ENCODE measurements around the gene RPGRIP1. TPM values are rescaled to one million over a fixed set of nuclear protein-coding genes. Genes with fewer than 3 reads are reported as not detected.

The RPGRIP1 gene
- 32.9 TPM for total RNA-seq

DNA sequence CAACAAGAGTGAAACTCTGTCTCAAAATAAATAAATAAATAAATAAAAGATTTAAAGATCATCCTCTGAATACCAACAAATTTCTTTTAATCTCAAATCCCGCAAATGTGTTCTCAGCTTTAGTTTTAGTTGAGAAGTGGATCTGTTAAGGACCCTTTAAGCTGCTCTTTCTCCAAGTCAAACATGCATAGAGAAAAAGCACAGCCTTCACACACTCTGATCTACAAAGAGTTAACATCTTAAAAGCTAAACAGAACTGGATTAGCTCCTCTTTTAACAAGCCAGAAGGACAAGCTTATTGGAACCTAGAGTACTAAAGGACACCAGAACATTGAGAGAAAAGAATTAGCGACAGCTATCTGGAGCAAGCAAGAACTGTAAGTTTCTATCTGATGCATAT is at the start of gene RPGRIP1:
TSS of gene RPGRIP1 (plus strand) at position 301 of the 400 bp plus-strand sequence. CDS start 7,894 bp downstream, outside the sequence.

DNA sequence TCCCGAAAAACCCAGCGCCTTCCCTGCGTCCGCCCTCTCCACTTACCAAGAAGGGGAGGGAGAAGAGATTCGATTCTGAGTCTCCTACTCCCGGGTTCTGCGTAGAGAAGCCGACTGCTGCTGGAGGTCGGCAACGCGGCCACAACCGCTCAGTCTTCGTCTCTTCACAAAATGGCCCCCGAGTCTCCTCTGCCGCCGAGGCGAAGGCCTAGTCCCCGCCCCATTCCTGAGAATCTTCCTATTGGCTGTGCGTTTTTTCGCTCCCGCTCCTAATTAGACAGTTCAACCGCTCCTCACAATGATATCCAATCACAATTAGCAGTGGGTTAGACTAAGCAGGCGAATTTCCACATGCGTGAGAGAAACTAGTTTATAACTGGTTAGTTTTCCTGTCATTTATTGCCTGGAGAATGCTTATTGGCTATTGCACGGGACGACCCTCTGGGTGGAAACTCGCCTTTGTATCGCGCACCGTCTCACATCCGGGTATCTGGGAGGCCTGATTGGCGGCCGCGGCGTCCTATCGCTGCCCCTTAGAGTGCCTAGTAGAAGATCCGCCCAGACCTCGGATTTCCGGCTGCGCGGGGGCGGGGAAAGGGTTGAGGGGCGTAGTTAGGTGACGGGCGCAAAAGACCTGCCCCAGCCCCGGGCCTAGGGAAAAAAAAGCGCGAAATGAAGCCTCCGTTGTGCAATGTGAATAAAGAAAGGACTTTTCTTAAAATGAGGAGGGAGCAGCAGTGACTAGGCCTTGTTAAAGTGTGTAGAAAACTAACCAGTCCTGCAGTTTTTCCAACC is 10.4 kb upstream of the RPGRIP1 start, which contains the start of gene HNRNPC:
TSS of gene HNRNPC (minus strand) at position 191 of the 795 bp plus-strand sequence. CDS start 35,249 bp downstream, outside the sequence.

Other genes with a start within 250 kb of the RPGRIP1 start
- not detected for gene TPPP2, start 249.9 kb upstream of the RPGRIP1 start, total RNA-seq
- gene RNASE13, start 245.3 kb upstream of the RPGRIP1 start, total RNA-seq: not detected
- 0.55 TPM for gene RNASE7, start 237.7 kb upstream of the RPGRIP1 start, total RNA-seq
- gene RNASE8, start 222.3 kb upstream of the RPGRIP1 start, total RNA-seq: not detected
- gene ARHGEF40, start 209.8 kb upstream of the RPGRIP1 start, total RNA-seq: 80.2 TPM
- 32.1 TPM for gene ZNF219, start 181.4 kb upstream of the RPGRIP1 start, total RNA-seq
- not detected for gene TMEM253, start 179.0 kb upstream of the RPGRIP1 start, total RNA-seq
- not detected for gene OR5AU1, start 124.0 kb upstream of the RPGRIP1 start, total RNA-seq
- gene HNRNPC, start 10.6 kb upstream of the RPGRIP1 start, total RNA-seq: 598 TPM
- 90.2 TPM for gene SUPT16H, start 103.9 kb downstream of the RPGRIP1 start, total RNA-seq
- gene CHD8, start 176.0 kb downstream of the RPGRIP1 start, total RNA-seq: 83.3 TPM
- 45.2 TPM for gene RAB2B, start 196.9 kb downstream of the RPGRIP1 start, total RNA-seq
- gene TOX4, start 197.1 kb downstream of the RPGRIP1 start, total RNA-seq: 47.1 TPM
- 112 TPM for gene METTL3, start 231.3 kb downstream of the RPGRIP1 start, total RNA-seq
- 35.7 TPM for gene SALL2, start 246.3 kb downstream of the RPGRIP1 start, total RNA-seq

All from camera-type eye (tissue), 1 donor.